LoVo (cell line): Measurements from ENCODE around the gene WDFY3.
A peak's percentile ranks its signal among the peaks of the same experiment; 100 is the strongest.

Experiments used
- DNase-seq: peaks from one replicate; pipeline ENCODE4 v3.0.0-alpha.2; 2016; ENCODE audit warnings: low spot score

Gene WDFY3

GRCh38 chr4:84952776-84953175, 13.7 kb downstream of the WDFY3 start:
- DNase-seq = no peak

- peak; percentile 22 for DNase-seq
Observed at GRCh38 chr4:84952004-84952403, 14.5 kb downstream of the WDFY3 start.

- no peak for DNase-seq
Observed at GRCh38 chr4:84948056-84948455, 18.4 kb downstream of the WDFY3 start.

GRCh38 chr4:84944947-84945346, 21.5 kb downstream of the WDFY3 start:
- no peak for DNase-seq

GRCh38 chr4:84940960-84941359, 25.5 kb downstream of the WDFY3 start:
- no peak for DNase-seq

- no peak for DNase-seq
Observed at GRCh38 chr4:84939113-84939512, 27.4 kb downstream of the WDFY3 start.

- DNase-seq = no peak
Observed at GRCh38 chr4:84938316-84938715, 28.2 kb downstream of the WDFY3 start.

GRCh38 chr4:84937381-84937977, 29.0 kb downstream of the WDFY3 start:
- DNase-seq = no peak

GRCh38 chr4:84936123-84936522, 30.4 kb downstream of the WDFY3 start:
- no peak for DNase-seq

GRCh38 chr4:84932462-84932861, 34.0 kb downstream of the WDFY3 start:
- DNase-seq = no peak

GRCh38 chr4:84931961-84932360, 34.5 kb downstream of the WDFY3 start:
- DNase-seq = no peak

- no peak for DNase-seq
Observed at GRCh38 chr4:84931274-84931673, 35.2 kb downstream of the WDFY3 start.

- no peak for DNase-seq
Observed at GRCh38 chr4:84928089-84928488, 38.4 kb downstream of the WDFY3 start.

- no peak for DNase-seq
Observed at GRCh38 chr4:84927428-84927827, 39.1 kb downstream of the WDFY3 start.

GRCh38 chr4:84925558-84925957, 40.9 kb downstream of the WDFY3 start:
- no peak for DNase-seq

- no peak for DNase-seq
Observed at GRCh38 chr4:84924434-84924833, 42.1 kb downstream of the WDFY3 start.

- DNase-seq = no peak
Observed at GRCh38 chr4:84920617-84921016, 45.9 kb downstream of the WDFY3 start.

- DNase-seq = no peak
Observed at GRCh38 chr4:84917869-84918600, 48.5 kb downstream of the WDFY3 start.

GRCh38 chr4:84917086-84917821, 49.2 kb downstream of the WDFY3 start:
- no peak for DNase-seq

- DNase-seq = no peak
Observed at GRCh38 chr4:84916227-84916626, 50.3 kb downstream of the WDFY3 start.

GRCh38 chr4:84915396-84915780, 51.1 kb downstream of the WDFY3 start:
- no peak for DNase-seq

- DNase-seq = no peak
Observed at GRCh38 chr4:84914686-84915395, 51.6 kb downstream of the WDFY3 start.

GRCh38 chr4:84913176-84913575, 53.3 kb downstream of the WDFY3 start:
- DNase-seq = no peak
